GM10266 (cell line): ENCODE data around the gene HERPUD2.

Experiments used
- DNase-seq: peaks from one replicate; pipeline ENCODE4 v3.0.0; 2012; ENCODE audit errors: extremely low spot score
- CTCF ChIP-seq: IDR thresholded peaks from 2 replicates; pipeline ENCODE4 v1.5.1; 2012; ENCODE audit warnings: mild to moderate bottlenecking, low read depth; ENCODE audit not compliant: control insufficient read depth, insufficient read depth; ENCODE audit errors: missing control alignments

Gene HERPUD2

GRCh38 chr7:35720849-35721248 lies 25.9 kb upstream of the HERPUD2 start:
- no peak for DNase-seq
- TF ChIP-seq CTCF: no peak

GRCh38 chr7:35720032-35720431 lies 25.1 kb upstream of the HERPUD2 start:
- TF ChIP-seq CTCF: no peak
- no peak for DNase-seq

- no peak for TF ChIP-seq CTCF
- DNase-seq: no peak
Measured at GRCh38 chr7:35718047-35718446, 23.1 kb upstream of the HERPUD2 start.

- DNase-seq: no peak
- TF ChIP-seq CTCF: no peak
Measured at GRCh38 chr7:35717516-35717915, 22.6 kb upstream of the HERPUD2 start.

- TF ChIP-seq CTCF: no peak
- DNase-seq: no peak
Measured at GRCh38 chr7:35717013-35717412, 22.1 kb upstream of the HERPUD2 start.

- no peak for DNase-seq
- TF ChIP-seq CTCF: no peak
Measured at GRCh38 chr7:35716038-35716803, 21.3 kb upstream of the HERPUD2 start.

GRCh38 chr7:35714862-35715261 lies 19.9 kb upstream of the HERPUD2 start:
- DNase-seq: no peak
- TF ChIP-seq CTCF: peak; percentile 39
